Measurements from ENCODE around the gene KCNK5.

DNA sequence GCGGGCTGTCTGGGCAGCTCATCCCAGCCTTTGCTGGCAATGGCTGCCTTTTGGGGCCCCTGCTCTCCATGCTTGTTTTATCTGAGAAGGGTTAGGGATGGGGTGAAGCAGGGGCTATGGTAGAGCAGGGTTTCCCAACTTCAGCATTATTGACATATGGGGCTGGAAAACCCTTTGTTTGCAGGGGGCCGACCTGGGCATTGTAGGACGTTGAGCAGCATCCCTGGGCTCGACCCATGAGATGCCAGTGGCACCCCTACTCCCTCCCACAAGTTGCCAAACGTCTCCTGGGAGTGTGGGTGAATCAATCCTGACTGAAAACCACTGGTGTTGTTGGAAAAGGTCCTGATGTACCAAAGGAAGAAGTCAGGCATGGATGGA, 56.9 kb downstream of the KCNK5 start:
- TF ChIP-seq, protein P1, sequence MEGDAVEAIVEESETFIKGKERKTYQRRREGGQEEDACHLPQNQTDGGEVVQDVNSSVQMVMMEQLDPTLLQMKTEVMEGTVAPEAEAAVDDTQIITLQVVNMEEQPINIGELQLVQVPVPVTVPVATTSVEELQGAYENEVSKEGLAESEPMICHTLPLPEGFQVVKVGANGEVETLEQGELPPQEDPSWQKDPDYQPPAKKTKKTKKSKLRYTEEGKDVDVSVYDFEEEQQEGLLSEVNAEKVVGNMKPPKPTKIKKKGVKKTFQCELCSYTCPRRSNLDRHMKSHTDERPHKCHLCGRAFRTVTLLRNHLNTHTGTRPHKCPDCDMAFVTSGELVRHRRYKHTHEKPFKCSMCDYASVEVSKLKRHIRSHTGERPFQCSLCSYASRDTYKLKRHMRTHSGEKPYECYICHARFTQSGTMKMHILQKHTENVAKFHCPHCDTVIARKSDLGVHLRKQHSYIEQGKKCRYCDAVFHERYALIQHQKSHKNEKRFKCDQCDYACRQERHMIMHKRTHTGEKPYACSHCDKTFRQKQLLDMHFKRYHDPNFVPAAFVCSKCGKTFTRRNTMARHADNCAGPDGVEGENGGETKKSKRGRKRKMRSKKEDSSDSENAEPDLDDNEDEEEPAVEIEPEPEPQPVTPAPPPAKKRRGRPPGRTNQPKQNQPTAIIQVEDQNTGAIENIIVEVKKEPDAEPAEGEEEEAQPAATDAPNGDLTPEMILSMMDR (IDR thresholded peaks at IDR 0.05; ENCODE audit: extremely low read depth in 1 of 2, insufficient read depth in 1 of 2, low read depth in 1 of 2, low read length in 2 of 2), result no peak
- TF ChIP-seq EZH2 (IDR thresholded peaks at IDR 0.05; ENCODE audit: borderline replicate concordance, low read depth, low read length, severe bottlenecking), result no peak
- no peak for TF ChIP-seq MYC (IDR thresholded peaks at IDR 0.05; ENCODE audit: low read depth, low read length)
- TF ChIP-seq POLR2AphosphoS5 (IDR thresholded peaks at IDR 0.05; ENCODE audit: insufficient read depth, low read depth, low read length), result no peak
- TF ChIP-seq, protein P2, sequence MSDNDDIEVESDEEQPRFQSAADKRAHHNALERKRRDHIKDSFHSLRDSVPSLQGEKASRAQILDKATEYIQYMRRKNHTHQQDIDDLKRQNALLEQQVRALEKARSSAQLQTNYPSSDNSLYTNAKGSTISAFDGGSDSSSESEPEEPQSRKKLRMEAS (IDR thresholded peaks at IDR 0.05; ENCODE audit: insufficient read depth, insufficient read length), result no peak
- no peak for TF ChIP-seq POLR2A (IDR thresholded peaks at IDR 0.05; ENCODE audit: low read depth, low read length)
- no peak for TF ChIP-seq GATA2 (IDR thresholded peaks at IDR 0.05; ENCODE audit: insufficient read depth, insufficient read length, low read depth, low read length)
